GM18498 (cell line): ENCODE measurements around the gene MDC1.
"Not testable (repeated sequence)": the region's sequence is repeated elsewhere in the genome, so short reads cannot be mapped to it uniquely, and the experiment has no call there.

Experiments
- ATAC-seq: cut with Tn5 transposase; IDR thresholded peaks from one replicate; pipeline ENCODE4 v1.9.1; 2021; ENCODE audit warnings: mild to moderate bottlenecking, moderate library complexity; ENCODE audit not compliant: unreplicated experiment

MDC1 gene

GRCh38 chr6:30724906-30725667 is 8.0 kb upstream of the MDC1 start:
- ATAC-seq = no peak

GRCh38 chr6:30723843-30724741 is 7.0 kb upstream of the MDC1 start:
- ATAC-seq = not testable (repeated sequence)

GRCh38 chr6:30723159-30723842 is 6.2 kb upstream of the MDC1 start:
- ATAC-seq = not testable (repeated sequence)

DNA sequence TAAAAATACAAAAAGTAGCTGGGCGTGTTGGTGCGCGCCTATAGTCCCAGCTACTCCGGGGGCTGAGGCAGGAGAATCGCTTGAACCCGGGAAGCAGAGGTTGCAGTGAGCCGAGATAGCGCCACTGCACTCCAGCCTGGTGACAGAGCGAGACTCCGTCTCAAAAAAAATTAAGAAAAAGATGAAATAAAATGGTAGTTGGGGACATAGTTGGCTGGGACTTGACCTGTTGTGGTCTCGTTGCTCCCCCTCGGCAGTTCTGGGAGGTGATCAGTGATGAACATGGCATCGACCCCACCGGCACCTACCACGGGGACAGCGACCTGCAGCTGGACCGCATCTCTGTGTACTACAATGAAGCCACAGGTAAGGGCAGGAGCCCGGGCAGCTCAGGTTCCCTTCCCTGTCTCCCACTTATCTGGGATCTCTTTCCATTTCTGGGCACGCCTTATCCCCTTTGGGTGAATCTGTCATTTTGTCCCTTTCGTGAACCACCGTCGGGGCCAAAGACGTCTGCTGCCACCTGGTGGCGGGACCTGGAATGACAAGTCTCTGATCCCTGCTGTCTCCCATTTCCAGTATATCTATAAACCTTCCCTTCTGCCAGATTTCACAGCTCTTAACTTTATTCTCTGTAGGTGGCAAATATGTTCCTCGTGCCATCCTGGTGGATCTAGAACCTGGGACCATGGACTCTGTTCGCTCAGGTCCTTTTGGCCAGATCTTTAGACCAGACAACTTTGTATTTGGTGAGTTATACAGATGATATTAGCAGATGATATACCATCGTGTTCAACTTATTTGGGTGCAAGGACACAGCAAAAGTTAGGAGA is 5.4 kb upstream of the MDC1 start:
- ATAC-seq = no peak

DNA sequence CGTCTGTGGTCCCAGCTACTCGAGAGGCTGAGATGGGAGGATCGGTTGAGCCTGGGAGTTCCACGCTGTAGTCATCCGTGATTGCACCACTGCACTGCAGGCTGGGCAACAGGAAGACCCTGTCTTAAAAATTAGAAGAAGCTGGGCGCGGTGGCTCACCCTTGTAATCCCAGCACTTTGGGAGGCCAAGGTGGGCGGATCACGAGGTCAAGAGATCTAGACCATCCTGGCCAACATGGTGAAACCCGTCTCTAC is 4.9 kb upstream of the MDC1 start:
- ATAC-seq = not testable (repeated sequence)

DNA sequence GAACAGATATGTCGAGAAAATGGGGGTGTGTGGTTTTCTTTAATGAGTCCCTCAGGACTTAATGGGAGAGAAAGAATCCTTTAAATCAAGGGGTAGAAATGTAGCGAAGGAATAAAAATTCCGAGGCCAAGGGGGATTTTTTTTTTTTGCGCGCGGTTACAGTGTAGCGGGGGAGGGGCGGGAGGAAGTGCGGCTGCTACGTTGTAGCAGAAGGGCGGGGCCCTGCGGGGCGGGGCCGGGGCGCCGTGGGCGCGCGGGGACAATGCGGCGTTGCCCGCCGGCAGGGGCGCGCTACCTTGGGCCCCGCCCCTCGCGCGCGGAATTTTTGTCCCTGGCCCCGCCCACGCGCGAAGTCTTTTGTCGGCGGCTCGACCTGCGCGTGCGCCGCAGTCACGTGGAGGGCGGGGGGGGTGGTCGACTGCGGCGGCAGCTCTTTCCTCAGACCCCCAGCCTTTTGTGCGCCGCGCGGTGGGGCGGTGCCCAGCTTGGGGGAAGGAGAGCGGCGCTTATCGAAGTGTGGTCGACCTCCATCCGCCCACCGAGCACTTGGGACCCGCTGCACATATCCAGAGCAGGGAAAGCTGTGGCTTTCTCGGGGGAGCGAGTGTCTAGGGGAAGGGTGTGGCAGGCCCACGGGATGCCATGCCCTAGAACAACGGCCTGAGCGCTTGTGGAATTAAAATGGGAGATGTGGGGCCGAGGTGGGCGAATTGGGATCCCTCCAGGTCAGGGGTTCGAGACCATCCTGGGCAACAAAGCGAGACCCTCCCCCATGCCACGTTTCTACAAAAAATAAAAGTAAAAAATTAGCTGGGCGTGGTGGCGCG is 4.3 kb upstream of the MDC1 start:
- ATAC-seq = peak; percentile 32

DNA sequence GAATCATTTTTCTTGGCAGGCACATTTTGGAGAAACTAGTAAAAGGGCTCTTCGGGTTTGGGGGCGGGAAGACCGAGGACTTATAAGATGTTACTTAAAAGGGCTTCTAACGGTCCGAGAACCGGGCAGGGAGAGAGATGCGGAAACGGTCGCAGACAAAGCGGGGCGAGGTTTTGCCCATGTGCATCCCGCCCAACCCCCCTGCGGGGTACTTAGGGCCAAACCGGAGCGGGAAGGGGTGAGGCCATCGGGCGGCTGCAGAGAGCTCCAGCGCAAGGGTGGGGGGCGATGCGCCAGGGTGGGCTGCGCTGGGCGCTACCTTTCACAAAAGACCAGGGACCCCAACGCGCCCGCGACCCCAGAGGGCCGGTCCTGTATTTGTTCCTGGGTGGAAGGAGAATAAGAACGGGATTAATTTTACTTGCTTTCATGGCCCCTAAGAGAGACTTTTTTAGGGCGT is 3.7 kb upstream of the MDC1 start:
- no peak for ATAC-seq

DNA sequence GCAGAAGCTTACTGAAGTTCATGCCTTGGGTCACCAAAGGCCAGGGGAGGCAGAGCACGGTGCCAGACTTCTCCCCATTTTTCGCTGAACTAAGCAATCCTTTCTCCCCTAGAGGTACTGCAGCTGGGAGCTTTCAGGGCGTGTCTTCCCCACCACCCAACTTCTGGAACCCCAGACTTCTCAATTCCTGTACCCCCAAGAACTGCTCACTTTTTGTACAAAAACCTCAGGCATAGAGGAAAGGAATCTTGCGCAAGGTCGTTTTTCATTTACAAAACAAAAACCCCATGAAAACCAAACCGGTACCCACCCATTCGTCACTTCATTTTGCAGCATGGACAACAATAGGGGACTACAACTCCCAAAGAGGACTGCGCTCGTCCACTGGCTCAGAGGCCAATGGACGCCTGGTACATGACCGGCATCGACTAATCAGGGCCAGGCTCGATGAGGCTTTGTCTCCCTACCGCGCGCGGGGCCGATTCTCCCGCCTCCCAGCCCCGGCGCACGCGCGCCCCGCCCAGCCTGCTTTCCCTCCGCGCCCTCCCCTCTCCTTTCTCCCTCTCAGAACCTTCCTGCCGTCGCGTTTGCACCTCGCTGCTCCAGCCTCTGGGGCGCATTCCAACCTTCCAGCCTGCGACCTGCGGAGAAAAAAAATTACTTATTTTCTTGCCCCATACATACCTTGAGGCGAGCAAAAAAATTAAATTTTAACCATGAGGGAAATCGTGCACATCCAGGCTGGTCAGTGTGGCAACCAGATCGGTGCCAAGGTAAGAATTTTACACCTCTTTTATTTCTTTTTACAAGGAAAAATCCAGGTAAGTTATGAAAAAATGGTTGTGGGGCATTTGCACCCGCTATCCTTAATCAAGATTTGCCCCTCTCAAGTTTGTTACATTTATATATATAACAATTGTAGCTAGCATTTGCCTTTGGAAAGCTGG is 3.0 kb upstream of the MDC1 start, which contains the start of gene TUBB:
Gene TUBB (plus strand): TSS at position 562 of the 947 bp plus-strand sequence. CDS start 155 bp downstream, at position 717.
- peak; percentile 45 for ATAC-seq

DNA sequence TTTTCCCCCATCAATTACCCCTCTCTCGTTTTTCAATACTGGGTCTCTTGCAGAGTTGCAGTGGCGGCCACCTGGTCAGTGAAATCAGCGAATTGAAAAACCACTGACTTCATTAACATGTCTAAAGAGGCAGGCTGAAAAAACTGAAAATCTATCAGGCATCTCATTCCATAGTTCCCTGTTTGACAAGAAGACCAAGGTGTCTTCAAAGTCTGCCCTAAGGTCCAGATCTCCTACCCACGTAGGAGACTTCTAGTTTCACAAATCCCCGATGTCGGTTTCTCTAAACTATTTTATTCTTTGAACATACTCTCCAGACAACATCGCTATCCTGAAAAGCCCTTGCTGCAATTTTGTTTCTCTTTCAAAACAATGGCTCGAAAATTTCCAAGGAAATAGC is 2.3 kb upstream of the MDC1 start:
- ATAC-seq = no peak

GRCh38 chr6:30717845-30718720 is 1.0 kb upstream of the MDC1 start:
- not testable (repeated sequence) for ATAC-seq

- ATAC-seq = no peak
Observed at GRCh38 chr6:30716879-30717128, 277 bp downstream of the MDC1 start.

DNA sequence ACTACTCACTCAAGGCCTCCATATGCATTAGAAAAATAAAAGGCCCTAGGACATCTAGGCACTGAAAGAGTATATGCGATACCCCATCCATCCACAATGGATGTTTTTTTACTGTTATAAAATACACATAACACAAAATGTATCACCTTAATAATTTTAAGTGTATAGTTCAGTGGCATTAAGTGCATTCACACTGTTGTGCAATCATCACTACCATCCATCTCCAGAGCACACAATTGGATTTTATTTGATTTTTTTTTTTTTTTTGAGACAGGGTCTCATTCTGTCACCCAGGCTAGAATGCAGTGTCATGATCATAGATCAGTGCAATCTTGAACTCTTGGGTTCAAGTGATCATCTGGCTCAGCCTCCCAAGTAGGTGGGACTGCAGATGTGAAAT is 2.8 kb downstream of the MDC1 start:
- no peak for ATAC-seq

DNA sequence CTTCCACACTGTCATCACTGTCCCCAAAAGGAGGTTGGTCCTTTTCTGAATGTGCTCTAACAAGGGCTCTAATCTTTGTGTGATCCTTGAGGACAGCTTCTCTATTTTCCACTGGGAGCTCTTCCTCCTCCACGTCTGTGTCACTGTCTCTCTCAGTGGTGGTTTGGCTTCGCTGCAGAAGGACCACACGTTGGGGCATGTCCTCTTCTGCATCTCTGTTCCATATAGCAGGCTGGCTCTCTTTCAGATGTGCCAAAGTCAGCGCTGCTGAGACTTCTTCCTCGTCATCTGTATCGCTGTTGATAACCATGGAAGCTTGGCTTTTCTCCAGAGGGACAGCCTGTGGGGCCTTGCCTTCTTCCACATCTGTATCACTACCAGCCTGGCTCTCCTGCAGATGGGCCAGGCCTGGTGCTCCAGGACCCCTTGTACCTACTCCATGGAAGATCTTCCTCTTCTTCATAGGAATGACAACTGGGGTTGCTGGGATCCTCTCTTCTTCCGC is 4.6 kb downstream of the MDC1 start:
- no peak for ATAC-seq

DNA sequence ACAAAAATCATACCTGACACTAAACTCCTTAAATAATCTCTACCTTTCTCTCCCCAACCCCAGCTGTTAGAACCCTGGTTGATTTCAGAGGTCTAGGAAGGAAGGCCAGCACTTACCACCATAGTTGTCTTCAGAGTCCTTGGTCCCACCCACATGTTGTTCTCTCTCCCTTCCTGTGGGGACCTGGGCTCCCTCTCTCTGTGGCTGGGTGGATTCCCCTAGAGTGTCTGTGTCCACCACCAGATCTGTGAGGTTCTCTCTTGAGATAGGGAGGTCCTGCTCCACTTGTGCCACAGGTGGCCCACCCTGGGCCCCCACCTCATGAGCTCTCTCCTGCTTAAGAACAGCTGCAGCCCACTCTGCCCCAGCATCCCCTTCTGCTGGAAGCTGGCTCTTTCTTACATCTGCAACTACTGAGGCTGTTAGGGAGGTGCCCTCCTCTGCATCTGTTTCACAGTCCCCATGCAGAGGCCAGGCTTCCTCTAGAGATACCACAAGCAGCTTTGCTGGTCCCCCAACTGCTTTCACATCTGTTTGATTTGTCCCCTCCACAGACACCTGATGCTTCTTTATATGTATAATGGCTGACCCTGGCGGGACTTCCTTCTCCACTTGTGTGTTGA is 5.2 kb downstream of the MDC1 start:
- ATAC-seq = no peak

DNA sequence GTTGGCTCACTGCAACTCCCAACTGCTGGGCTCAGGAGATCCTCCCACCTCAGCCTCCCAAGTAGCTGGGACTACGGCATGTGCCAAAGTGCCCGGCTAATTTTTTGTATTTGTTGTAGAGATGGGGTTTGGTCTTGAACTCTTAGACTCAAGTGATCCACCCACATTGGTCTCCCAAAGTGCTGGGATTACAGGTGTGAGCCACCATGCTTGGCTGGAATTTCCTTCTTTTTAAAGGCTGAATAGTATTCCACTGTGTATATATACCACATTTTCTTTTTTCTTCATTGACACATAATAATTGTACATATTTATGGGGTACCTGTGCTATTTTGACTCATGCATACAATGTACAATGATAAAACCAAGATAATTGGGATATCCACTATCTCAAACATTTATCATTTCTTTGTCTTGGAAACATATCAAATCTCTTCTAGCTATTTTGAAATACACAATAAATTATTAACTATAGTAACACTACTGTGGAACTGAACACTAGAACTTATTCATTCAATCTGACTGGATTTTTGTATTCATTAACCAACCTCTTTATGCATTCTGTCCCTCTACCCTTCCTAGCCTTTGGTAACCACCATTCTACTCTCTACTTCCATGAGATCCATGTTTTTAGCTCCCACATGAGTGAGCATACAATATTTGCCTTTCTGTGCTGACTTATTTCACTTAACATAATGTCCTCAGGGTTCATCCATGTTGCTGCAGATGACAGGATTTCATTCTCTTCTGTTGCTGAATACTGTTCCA is 7.8 kb downstream of the MDC1 start:
- no peak for ATAC-seq

DNA sequence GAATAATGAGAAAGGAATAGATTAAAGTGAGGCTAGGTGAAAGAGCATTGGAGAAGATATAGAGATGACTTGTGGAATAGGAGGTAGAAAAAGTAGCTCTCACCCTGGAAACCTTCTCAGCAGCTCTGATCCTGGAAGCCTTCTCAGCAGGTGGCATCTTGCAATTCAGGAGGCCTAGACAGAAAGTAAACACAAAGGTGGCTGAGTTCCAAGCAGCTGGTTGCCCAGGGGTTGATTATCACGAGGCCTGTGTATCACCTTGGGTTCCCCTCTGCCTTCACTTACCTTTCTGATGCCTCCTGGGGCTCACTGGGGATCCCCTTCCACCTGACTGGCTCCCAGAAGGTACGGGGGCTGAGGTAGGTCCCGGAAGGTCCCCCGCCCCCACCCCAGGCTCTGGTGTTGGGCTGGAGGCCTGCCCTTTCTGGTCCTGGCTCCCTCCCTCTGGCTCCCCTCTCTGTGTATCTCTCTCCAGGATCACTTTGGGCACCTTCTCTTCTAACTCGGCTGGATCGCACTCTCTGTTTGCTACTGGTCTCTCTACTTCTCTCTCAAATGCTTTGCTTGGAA is 9.7 kb downstream of the MDC1 start:
- no peak for ATAC-seq
